Measurements from ENCODE around the gene CFAP92.

The CFAP92 gene

DNA sequence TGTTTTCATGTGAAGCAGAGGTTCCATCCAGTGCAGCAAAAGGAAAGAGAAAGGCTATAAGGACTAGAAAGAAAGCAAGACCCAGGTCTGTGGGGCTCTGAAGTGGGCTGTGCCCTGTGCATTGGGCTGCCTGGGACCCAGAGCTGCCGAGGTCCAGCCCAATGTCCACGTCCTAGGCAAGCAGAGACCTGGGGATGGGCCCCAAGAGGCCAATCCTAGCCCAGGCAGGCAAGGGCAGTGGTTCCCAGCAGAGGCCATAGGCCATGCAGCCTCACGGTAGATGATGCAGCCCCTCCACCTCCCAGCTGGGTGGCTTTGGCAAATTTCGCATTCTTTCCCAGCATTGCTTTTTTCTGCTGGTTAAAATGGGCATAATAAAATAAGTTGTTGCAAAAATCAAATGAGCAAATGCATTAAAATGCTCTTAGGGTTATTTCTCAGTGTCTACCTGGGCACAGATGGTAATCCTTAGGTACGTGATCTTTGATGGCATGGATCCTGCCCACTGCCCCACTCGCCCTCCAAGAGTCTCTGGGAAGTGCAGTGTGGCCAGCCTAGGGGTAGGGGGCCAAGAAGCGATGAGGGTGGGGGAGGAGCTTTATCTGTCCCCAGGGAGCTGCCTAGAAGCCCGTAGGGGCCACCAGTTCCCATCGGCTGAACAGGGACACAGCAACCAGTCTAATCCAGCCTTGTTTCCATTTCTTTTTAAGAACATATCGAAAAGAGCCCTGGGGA is 44.4 kb upstream of the CFAP92 start:
- Histone ChIP-seq H3K56ac (ENCODE audit: low read length) (no peak overlapping the region), H2BK5ac (ENCODE audit: low read length) (no peak overlapping the region), H3K79me2 (ENCODE audit: control insufficient read depth, insufficient read depth, low read length) (no peaks in the 10 kb centered on the region), H3K79me1 (ENCODE audit: low read length) (no peaks in the 10 kb centered on the region), H3K9ac (ENCODE audit: low read length) (no peak overlapping the region), H2AK5ac (ENCODE audit: low read length) (no peak overlapping the region), H2BK15ac (replicated peaks; ENCODE audit: low read depth) (no peak overlapping the region), H4K5ac (ENCODE audit: low read length) (no peak overlapping the region), H3K27ac (ENCODE audit: low read depth, low read length) (no peak overlapping the region), H3K36me3 (ENCODE audit: control insufficient read depth, insufficient read depth, low read length) (no peaks in the 10 kb centered on the region), H3K4ac (ENCODE audit: low read depth, low read length) (no peak overlapping the region), H3K18ac (ENCODE audit: low read length) (no peak overlapping the region), H3K23ac (ENCODE audit: low read length) (peak overlapping the region; percentile 54), H3K27me3 (ENCODE audit: insufficient read depth, low read length, poor library complexity) (no peaks in the 10 kb centered on the region), H3K4me3 (ENCODE audit: low read length) (no peak overlapping the region), H4K8ac (ENCODE audit: low read depth, low read length) (no peak overlapping the region), H3K4me2 (ENCODE audit: low read length) (no peak overlapping the region), H2BK120ac (ENCODE audit: low read depth, low read length) (no peak overlapping the region), H3K4me1 (ENCODE audit: control insufficient read depth, low read depth, low read length) (no peaks in the 10 kb centered on the region)
- no CpG with 5 or more reads among the region's 10 CpGs for WGBS (ENCODE audit: extremely low coverage, insufficient coverage, low lambda C conversion rate)
- DNase-seq, result no peak

DNA sequence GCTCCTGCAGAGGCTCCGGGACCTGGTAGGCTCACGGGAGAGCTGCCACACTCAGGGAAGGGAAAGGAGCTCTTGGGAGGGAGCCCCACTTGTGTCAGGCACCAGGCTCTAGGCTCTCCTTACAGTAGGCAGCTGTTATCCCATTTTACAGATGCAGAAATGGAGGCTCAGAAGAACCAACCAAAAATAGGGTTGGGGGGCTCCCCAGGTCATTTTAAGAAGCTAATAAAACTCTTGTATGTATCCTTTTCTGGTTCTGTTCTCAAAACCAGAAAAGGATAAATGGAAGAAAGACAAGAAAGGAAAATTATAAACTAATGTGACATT is 43.2 kb upstream of the CFAP92 start:
- H4K5ac ChIP-seq (ENCODE audit: low read length), result no peak overlapping the region
- no peak overlapping the region for H2BK120ac ChIP-seq (ENCODE audit: low read depth, low read length)
- H3K56ac ChIP-seq (ENCODE audit: low read length), result no peak overlapping the region
- WGBS (ENCODE audit: extremely low coverage, insufficient coverage, low lambda C conversion rate), result no CpG with 5 or more reads among the region's 2 CpGs
- H3K4me1 ChIP-seq (ENCODE audit: control insufficient read depth, low read depth, low read length), result no peaks in the 10 kb centered on the region
- no peaks in the 10 kb centered on the region for H3K79me2 ChIP-seq (ENCODE audit: control insufficient read depth, insufficient read depth, low read length)
- no peak overlapping the region for H2BK15ac ChIP-seq (replicated peaks; ENCODE audit: low read depth)
- H2BK5ac ChIP-seq (ENCODE audit: low read length), result no peak overlapping the region
- no peaks in the 10 kb centered on the region for H3K36me3 ChIP-seq (ENCODE audit: control insufficient read depth, insufficient read depth, low read length)
- H3K9ac ChIP-seq (ENCODE audit: low read length), result no peak overlapping the region
- no peaks in the 10 kb centered on the region for H3K27me3 ChIP-seq (ENCODE audit: insufficient read depth, low read length, poor library complexity)
- no peak overlapping the region for H3K18ac ChIP-seq (ENCODE audit: low read length)
- no peak overlapping the region for H3K27ac ChIP-seq (ENCODE audit: low read depth, low read length)
- H3K4me3 ChIP-seq (ENCODE audit: low read length), result no peak overlapping the region
- no peaks in the 10 kb centered on the region for H3K79me1 ChIP-seq (ENCODE audit: low read length)
- DNase-seq, result no peak
- H4K8ac ChIP-seq (ENCODE audit: low read depth, low read length), result no peak overlapping the region
- H3K4me2 ChIP-seq (ENCODE audit: low read length), result no peak overlapping the region
- no peak overlapping the region for H3K4ac ChIP-seq (ENCODE audit: low read depth, low read length)
- H3K23ac ChIP-seq (ENCODE audit: low read length), result no peak overlapping the region
- H2AK5ac ChIP-seq (ENCODE audit: low read length), result no peak overlapping the region

DNA sequence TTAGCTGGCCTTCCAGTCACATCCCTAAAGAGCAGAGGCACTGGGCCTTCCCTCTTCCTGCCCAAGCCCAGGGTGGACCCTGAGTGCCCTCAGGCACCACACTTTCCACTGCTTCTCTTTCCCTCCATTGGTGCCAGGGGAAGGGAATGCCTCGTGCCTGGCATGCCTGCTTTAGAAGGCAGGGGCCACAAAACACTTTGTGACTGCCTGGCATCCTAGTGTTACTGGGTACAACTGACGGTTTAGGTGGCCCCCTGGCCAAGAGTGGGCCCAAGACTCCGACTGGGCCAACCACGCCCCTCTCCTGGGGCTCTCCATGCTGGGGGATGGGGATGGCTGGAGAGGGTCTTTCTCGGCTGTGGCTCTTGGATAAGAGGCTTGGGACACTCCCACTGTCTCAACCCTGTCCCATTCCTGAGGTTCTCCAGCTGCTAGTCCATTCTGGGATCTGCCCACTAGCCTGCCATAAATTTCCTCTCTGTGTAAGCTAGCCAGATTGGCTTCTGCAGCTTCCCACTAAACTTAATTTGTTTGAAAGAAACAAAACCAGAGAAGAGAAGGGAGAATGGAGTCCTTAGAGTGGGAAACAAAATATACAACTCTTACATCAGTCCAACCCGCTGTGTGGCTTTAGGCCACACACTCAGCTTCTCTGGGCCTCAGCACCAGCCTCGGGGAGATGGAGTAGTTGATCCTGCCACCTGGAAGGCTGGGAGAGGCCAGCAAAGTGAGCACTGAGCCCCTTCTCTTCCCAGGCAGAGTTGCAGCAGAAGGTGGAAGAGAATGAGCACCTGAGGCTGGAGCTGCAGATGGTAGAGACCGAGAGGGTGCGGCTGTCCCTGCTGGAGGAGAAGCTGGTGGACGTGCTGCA is 42.6 kb upstream of the CFAP92 start:
- no peak overlapping the region for H3K56ac ChIP-seq (ENCODE audit: low read length)
- H3K27ac ChIP-seq (ENCODE audit: low read depth, low read length), result no peak overlapping the region
- no peaks in the 10 kb centered on the region for H3K36me3 ChIP-seq (ENCODE audit: control insufficient read depth, insufficient read depth, low read length)
- no peaks in the 10 kb centered on the region for H3K27me3 ChIP-seq (ENCODE audit: insufficient read depth, low read length, poor library complexity)
- H3K4me3 ChIP-seq (ENCODE audit: low read length), result no peak overlapping the region
- H3K23ac ChIP-seq (ENCODE audit: low read length), result no peak overlapping the region
- no peak overlapping the region for H4K5ac ChIP-seq (ENCODE audit: low read length)
- no peak overlapping the region for H4K8ac ChIP-seq (ENCODE audit: low read depth, low read length)
- H3K4me2 ChIP-seq (ENCODE audit: low read length), result no peak overlapping the region
- no peak overlapping the region for H3K9ac ChIP-seq (ENCODE audit: low read length)
- H3K79me1 ChIP-seq (ENCODE audit: low read length), result no peaks in the 10 kb centered on the region
- DNase-seq, result no peak
- no peak overlapping the region for H3K18ac ChIP-seq (ENCODE audit: low read length)
- no peak overlapping the region for H2BK15ac ChIP-seq (replicated peaks; ENCODE audit: low read depth)
- no peak overlapping the region for H3K4ac ChIP-seq (ENCODE audit: low read depth, low read length)
- no peaks in the 10 kb centered on the region for H3K4me1 ChIP-seq (ENCODE audit: control insufficient read depth, low read depth, low read length)
- no CpG with 5 or more reads among the region's 10 CpGs for WGBS (ENCODE audit: extremely low coverage, insufficient coverage, low lambda C conversion rate)
- H2BK120ac ChIP-seq (ENCODE audit: low read depth, low read length), result no peak overlapping the region
- H2AK5ac ChIP-seq (ENCODE audit: low read length), result no peak overlapping the region
- H3K79me2 ChIP-seq (ENCODE audit: control insufficient read depth, insufficient read depth, low read length), result no peaks in the 10 kb centered on the region
- no peak overlapping the region for H2BK5ac ChIP-seq (ENCODE audit: low read length)

DNA sequence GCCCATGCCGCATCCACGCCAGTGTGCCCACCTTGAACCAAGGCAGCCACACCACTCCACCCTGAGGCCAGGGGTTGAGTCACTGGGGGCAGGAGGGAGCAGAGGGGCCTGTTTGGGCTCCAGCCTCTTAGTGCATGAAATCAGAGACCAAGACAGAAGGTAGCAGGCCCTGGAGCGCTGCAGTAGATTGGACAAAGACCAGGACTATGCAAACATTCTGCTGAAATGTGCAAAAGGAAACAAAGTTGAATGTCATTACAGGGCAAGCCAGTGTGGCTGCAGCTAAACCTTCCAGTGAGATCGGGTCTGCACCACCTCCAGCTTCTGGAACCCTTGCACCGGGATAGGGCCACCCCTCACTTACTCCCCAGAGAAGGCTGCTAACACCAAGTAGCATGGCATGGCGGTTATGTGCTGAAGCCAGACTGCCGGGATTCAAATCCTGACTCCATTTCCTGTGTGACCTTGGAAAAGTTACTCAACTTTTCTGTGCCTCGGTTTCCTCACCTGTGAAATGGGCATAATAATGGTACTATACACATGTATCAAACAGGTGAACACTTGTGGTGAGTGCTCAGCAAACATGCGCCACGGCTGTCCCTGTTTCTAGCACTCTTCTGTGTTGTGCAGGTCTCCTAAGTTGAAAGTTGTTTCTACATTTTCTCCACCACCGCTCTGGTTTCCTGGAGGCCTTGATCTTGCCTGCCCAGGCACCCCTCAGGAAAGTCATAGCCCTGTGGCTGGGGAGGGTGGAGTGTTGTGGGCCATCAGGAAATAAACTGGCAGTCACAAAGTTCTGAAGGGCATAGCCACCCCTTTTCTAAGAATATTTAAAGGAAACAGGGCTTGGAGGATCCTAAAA is 41.7 kb upstream of the CFAP92 start:
- no peak overlapping the region for H3K9ac ChIP-seq (ENCODE audit: low read length)
- no peak overlapping the region for H3K56ac ChIP-seq (ENCODE audit: low read length)
- H3K4me3 ChIP-seq (ENCODE audit: low read length), result no peak overlapping the region
- no peaks in the 10 kb centered on the region for H3K4me1 ChIP-seq (ENCODE audit: control insufficient read depth, low read depth, low read length)
- H2BK5ac ChIP-seq (ENCODE audit: low read length), result no peak overlapping the region
- H3K27me3 ChIP-seq (ENCODE audit: insufficient read depth, low read length, poor library complexity), result no peaks in the 10 kb centered on the region
- no peak overlapping the region for H3K23ac ChIP-seq (ENCODE audit: low read length)
- no peak overlapping the region for H2BK120ac ChIP-seq (ENCODE audit: low read depth, low read length)
- WGBS (ENCODE audit: extremely low coverage, insufficient coverage, low lambda C conversion rate), result no CpG with 5 or more reads among the region's 11 CpGs
- H3K4ac ChIP-seq (ENCODE audit: low read depth, low read length), result no peak overlapping the region
- no peaks in the 10 kb centered on the region for H3K79me1 ChIP-seq (ENCODE audit: low read length)
- no peaks in the 10 kb centered on the region for H3K79me2 ChIP-seq (ENCODE audit: control insufficient read depth, insufficient read depth, low read length)
- no peak overlapping the region for H2AK5ac ChIP-seq (ENCODE audit: low read length)
- H4K8ac ChIP-seq (ENCODE audit: low read depth, low read length), result no peak overlapping the region
- H3K36me3 ChIP-seq (ENCODE audit: control insufficient read depth, insufficient read depth, low read length), result no peaks in the 10 kb centered on the region
- no peak overlapping the region for H3K27ac ChIP-seq (ENCODE audit: low read depth, low read length)
- H2BK15ac ChIP-seq (replicated peaks; ENCODE audit: low read depth), result no peak overlapping the region
- no peak overlapping the region for H4K5ac ChIP-seq (ENCODE audit: low read length)
- H3K18ac ChIP-seq (ENCODE audit: low read length), result no peak overlapping the region
- H3K4me2 ChIP-seq (ENCODE audit: low read length), result no peak overlapping the region
- DNase-seq, result no peak

DNA sequence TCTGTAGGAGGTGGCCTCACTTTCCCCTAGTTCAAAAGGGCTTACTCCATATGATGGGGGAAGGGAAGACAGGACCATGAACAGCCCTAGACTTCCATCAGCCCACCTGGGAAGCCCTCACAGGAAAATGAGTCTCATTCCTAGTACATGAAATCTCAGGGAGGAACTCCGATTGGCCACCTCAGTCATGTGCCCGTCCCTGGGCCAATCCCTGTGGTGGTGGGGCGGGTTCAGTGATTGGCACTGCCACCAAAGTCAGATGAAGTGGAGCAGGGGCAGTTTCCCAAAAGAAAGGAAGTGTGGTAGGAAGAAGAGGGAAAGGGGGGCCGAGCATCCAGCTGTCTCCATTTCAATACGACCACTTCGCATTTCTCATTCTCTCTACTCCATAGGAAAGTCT is 40.8 kb upstream of the CFAP92 start:
- Histone ChIP-seq H4K8ac (ENCODE audit: low read depth, low read length) (no peak overlapping the region), H3K27me3 (ENCODE audit: insufficient read depth, low read length, poor library complexity) (no peaks in the 10 kb centered on the region), H2BK15ac (replicated peaks; ENCODE audit: low read depth) (no peak overlapping the region), H3K79me2 (ENCODE audit: control insufficient read depth, insufficient read depth, low read length) (no peaks in the 10 kb centered on the region), H3K27ac (ENCODE audit: low read depth, low read length) (no peak overlapping the region), H3K79me1 (ENCODE audit: low read length) (no peaks in the 10 kb centered on the region), H4K5ac (ENCODE audit: low read length) (no peak overlapping the region), H3K56ac (ENCODE audit: low read length) (no peak overlapping the region), H3K36me3 (ENCODE audit: control insufficient read depth, insufficient read depth, low read length) (no peaks in the 10 kb centered on the region), H3K4ac (ENCODE audit: low read depth, low read length) (no peak overlapping the region), H3K4me3 (ENCODE audit: low read length) (no peak overlapping the region), H3K23ac (ENCODE audit: low read length) (no peak overlapping the region), H2BK120ac (ENCODE audit: low read depth, low read length) (no peak overlapping the region), H2AK5ac (ENCODE audit: low read length) (no peak overlapping the region), H3K4me2 (ENCODE audit: low read length) (no peak overlapping the region), H3K4me1 (ENCODE audit: control insufficient read depth, low read depth, low read length) (no peaks in the 10 kb centered on the region), H2BK5ac (ENCODE audit: low read length) (no peak overlapping the region), H3K9ac (ENCODE audit: low read length) (no peak overlapping the region), H3K18ac (ENCODE audit: low read length) (no peak overlapping the region)
- no peak for DNase-seq
- WGBS (ENCODE audit: extremely low coverage, insufficient coverage, low lambda C conversion rate), result no CpG with 5 or more reads among the region's 6 CpGs
